HG03521 (cell line): ENCODE results near the gene SRR.
"Not testable (repeated sequence)": the region's sequence is repeated elsewhere in the genome, so short reads cannot be mapped to it uniquely, and the experiment has no call there.

Experiments used
- ATAC-seq: cut with Tn5 transposase; IDR thresholded peaks from one replicate; pipeline ENCODE4 v1.9.1; 2021; ENCODE audit warnings: mild to moderate bottlenecking, moderate library complexity; ENCODE audit not compliant: unreplicated experiment

The SRR gene

GRCh38 chr17:2289878-2290478 is 13.8 kb upstream of the SRR start:
- ATAC-seq = no peak

GRCh38 chr17:2292100-2292499 is 11.7 kb upstream of the SRR start:
- no peak for ATAC-seq

- no peak for ATAC-seq
These were observed 8.2 kb upstream of the SRR start for GRCh38 chr17:2295575-2295974.

- ATAC-seq = no peak
These were observed 6.7 kb upstream of the SRR start for GRCh38 chr17:2297023-2297422.

- no peak for ATAC-seq
These were observed 4.6 kb upstream of the SRR start for GRCh38 chr17:2299136-2299535.

- no peak for ATAC-seq
These were observed 4.0 kb upstream of the SRR start for GRCh38 chr17:2299756-2300155.

- ATAC-seq = no peak
These were observed 959 bp upstream of the SRR start for GRCh38 chr17:2302778-2303203.

GRCh38 chr17:2304931-2305330 is 1.2 kb downstream of the SRR start:
- no peak for ATAC-seq

- no peak for ATAC-seq
These were observed 5.8 kb downstream of the SRR start for GRCh38 chr17:2309338-2310154.

GRCh38 chr17:2312736-2313135 is 9.0 kb downstream of the SRR start:
- no peak for ATAC-seq

- ATAC-seq = not testable (repeated sequence)
These were observed 13.1 kb downstream of the SRR start for GRCh38 chr17:2316916-2317205.

- no peak for ATAC-seq
These were observed 14.0 kb downstream of the SRR start for GRCh38 chr17:2317796-2318195.

- no peak for ATAC-seq
These were observed 15.3 kb downstream of the SRR start for GRCh38 chr17:2319051-2319450.

GRCh38 chr17:2321399-2321798 is 17.6 kb downstream of the SRR start:
- no peak for ATAC-seq

- ATAC-seq = no peak
These were observed 20.0 kb downstream of the SRR start for GRCh38 chr17:2323629-2324314.

- no peak for ATAC-seq
These were observed 27.6 kb downstream of the SRR start for GRCh38 chr17:2331303-2331702.

- ATAC-seq = no peak
These were observed 32.0 kb downstream of the SRR start for GRCh38 chr17:2335726-2336214.

- ATAC-seq = peak; percentile 72
These were observed 32.6 kb downstream of the SRR start, which contains the start of gene TSR1 for GRCh38 chr17:2336215-2336851. Gene TSR1, minus strand, starts transcription at chr17:2336457. Its CDS starts 30 bp downstream, at chr17:2336427.

GRCh38 chr17:2336852-2337543 is 33.2 kb downstream of the SRR start, which contains the start of gene SGSM2:
Gene SGSM2, plus strand, starts transcription at chr17:2337501. Its CDS starts 188 bp downstream, at chr17:2337689.
- ATAC-seq = peak; percentile 26

GRCh38 chr17:2337544-2338314 is 34.0 kb downstream of the SRR start:
- ATAC-seq = peak; percentile 32
